HG03571 (cell line): ENCODE measurements around the gene TNS1.

ENCODE experiments used
- ATAC-seq: cut with Tn5 transposase; IDR thresholded peaks from one replicate; pipeline ENCODE4 v1.9.1; 2021; ENCODE audit not compliant: unreplicated experiment

TNS1 gene

GRCh38 chr2:217853961-217854360 lies 148.8 kb downstream of the TNS1 start:
- no peak for ATAC-seq

- ATAC-seq: no peak
Measured at GRCh38 chr2:217853301-217853881, 149.4 kb downstream of the TNS1 start.

- ATAC-seq: no peak
Measured at GRCh38 chr2:217852555-217853211, 150.1 kb downstream of the TNS1 start.

GRCh38 chr2:217851191-217852020 lies 151.4 kb downstream of the TNS1 start:
- no peak for ATAC-seq

- ATAC-seq: no peak
Measured at GRCh38 chr2:217849154-217849975, 153.4 kb downstream of the TNS1 start.

GRCh38 chr2:217848351-217848957 lies 154.3 kb downstream of the TNS1 start:
- no peak for ATAC-seq

GRCh38 chr2:217847552-217848350 lies 155.0 kb downstream of the TNS1 start:
- no peak for ATAC-seq

- no peak for ATAC-seq
Measured at GRCh38 chr2:217847115-217847514, 155.7 kb downstream of the TNS1 start.

GRCh38 chr2:217846321-217846743 lies 156.5 kb downstream of the TNS1 start:
- ATAC-seq: no peak

GRCh38 chr2:217845301-217845700 lies 157.5 kb downstream of the TNS1 start:
- ATAC-seq: no peak

- no peak for ATAC-seq
Measured at GRCh38 chr2:217844696-217845095, 158.1 kb downstream of the TNS1 start.

GRCh38 chr2:217843324-217843723 lies 159.5 kb downstream of the TNS1 start:
- no peak for ATAC-seq

- no peak for ATAC-seq
Measured at GRCh38 chr2:217842017-217842416, 160.8 kb downstream of the TNS1 start.

- ATAC-seq: no peak
Measured at GRCh38 chr2:217840522-217840921, 162.3 kb downstream of the TNS1 start.

- no peak for ATAC-seq
Measured at GRCh38 chr2:217839750-217840107, 163.1 kb downstream of the TNS1 start.

GRCh38 chr2:217839073-217839749 lies 163.6 kb downstream of the TNS1 start:
- ATAC-seq: no peak

- ATAC-seq: no peak
Measured at GRCh38 chr2:217838409-217838831, 164.4 kb downstream of the TNS1 start.

- no peak for ATAC-seq
Measured at GRCh38 chr2:217837530-217837929, 165.3 kb downstream of the TNS1 start.

GRCh38 chr2:217836901-217837491 lies 165.8 kb downstream of the TNS1 start:
- ATAC-seq: no peak
